NCI-H524 treated with DMSO at 0.1 percent for 48 hours (cell line): ENCODE data around the gene ATP10B.

ENCODE experiments used
- DNase-seq: peaks from one replicate; lab custom pipeline; 2025; lab: John Stamatoyannopoulos, UW

Gene ATP10B

DNA sequence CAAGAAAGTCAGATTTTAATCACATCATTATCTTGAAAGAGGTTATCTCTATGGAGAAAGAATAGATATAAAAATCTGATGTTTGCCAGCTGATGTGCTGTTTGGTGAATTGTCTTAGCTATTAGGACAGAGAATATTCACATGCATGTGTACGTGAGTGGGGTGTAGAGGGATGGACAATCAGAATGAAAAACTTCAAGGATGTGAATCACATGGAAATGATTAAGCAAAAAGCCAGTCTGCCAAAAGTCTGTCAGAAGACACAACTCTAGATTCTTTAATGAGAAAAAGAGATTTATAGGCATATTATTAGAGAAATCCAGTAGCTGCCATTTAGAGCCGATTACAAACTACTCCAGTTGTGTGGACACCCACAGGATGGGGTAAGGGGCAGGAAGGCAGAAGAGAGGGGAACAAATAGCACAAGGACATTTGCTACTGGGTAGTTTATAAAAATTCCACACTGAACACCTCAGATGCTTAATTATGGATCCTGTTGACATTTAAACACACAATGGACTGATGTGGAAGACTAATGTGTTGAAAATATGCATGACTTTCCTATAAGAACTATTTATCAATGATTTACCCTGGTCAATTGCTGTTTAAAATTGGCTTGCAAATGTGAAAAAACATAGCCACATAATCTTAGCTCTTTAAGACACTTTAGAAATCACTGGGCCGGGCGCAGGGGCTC lies 302.9 kb downstream of the ATP10B start:
- no peak for DNase-seq

GRCh38 chr5:160547872-160548271 lies 304.1 kb downstream of the ATP10B start:
- DNase-seq = no peak

DNA sequence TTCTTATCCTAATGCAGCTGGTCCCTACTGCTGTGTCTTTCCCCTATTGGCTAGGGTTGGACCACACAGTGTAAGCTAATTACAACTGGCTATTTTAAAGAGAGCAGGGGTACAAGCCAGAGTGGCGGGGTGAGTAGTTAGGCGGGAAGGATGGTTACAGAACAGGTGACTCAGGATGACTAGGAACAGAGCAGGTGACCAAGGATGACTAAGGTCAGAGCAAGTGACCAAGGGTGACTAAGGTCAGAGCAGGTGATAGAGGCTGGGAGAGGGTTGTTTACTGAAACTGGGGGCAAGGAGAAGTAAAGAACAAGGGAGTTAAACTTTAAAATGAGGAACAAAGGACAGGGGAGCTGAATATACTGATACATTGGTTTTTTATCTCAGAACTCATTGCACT lies 304.9 kb downstream of the ATP10B start:
- DNase-seq = no peak

GRCh38 chr5:160545832-160546231 lies 306.2 kb downstream of the ATP10B start:
- DNase-seq = no peak

DNA sequence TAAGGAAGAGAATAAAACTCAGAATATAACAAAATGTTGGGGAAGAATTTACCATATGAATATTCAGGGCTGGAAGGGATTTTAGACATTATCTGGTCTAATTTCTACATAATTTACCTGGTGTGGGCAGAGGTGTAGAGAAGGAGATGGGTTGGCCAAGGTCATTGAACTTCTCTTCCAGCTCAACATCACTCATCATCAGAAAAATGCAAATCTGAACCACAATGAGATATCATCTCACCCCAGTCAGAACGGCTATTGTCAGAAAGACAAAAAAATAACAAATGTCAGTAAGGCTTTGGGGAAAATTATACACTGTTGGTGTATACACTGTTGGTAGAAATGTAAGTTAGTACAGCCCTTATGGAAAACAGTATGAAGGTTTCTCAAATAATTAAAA lies 308.6 kb downstream of the ATP10B start:
- DNase-seq = no peak

DNA sequence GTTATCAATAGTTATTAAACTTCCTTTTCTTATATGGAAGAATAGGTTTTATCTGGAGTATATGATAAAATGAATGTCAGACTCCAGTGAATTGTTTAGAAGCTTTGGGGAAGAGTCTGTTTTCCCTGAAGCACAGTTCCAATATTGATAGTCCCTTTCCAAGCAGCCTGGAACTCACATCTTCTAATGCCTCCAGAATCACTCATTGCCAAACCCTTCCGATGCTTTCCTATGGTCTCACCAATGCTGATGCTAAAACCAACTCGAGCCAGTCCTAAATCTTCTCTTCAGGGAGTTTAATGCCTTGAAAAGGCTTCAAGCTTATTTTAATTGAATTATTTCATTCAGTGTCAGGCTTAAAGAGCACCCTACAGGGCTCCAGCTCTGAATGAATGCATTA lies 309.2 kb downstream of the ATP10B start:
- no peak for DNase-seq

- DNase-seq = no peak
Measured at GRCh38 chr5:160542281-160542680, 309.7 kb downstream of the ATP10B start.

DNA sequence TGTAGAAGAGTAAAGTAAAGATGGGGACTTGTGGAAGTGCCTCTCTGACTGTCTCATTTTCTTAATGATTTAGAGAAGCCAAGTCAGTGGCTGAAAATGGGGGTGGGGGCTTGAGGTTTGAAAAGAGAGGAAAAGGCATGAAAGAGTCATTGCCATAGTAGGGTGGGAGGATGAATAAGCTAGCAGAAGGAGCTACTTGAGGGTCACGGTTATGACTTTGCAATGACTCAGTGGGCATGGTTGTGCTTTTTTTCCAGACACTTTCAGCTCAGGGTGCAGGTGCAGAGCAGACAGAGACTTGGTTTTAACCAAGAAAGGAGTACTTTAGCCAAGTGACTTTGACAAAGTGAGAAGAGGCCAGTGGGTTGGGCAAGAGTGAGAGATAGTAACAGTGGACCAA lies 312.6 kb downstream of the ATP10B start:
- DNase-seq = no peak

DNA sequence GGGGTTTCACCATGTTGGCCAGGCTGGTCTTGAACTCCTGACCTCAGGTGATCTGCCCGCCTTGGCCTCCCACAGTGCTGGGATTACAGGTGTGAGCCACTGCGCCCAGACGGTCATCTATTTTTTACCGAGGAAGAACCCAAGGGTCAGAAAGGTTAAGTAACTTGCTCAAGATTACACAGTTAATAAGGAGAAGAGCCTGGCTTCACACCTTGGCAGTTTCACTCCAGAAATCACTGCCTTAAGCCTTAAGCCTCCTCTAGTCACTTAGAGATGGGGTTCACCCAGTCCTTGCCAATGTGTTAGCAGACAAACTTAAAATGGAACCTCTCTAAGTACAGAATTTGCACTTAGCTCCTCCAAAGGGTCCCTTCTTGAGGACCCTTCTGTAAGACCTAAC lies 314.1 kb downstream of the ATP10B start:
- DNase-seq = no peak

DNA sequence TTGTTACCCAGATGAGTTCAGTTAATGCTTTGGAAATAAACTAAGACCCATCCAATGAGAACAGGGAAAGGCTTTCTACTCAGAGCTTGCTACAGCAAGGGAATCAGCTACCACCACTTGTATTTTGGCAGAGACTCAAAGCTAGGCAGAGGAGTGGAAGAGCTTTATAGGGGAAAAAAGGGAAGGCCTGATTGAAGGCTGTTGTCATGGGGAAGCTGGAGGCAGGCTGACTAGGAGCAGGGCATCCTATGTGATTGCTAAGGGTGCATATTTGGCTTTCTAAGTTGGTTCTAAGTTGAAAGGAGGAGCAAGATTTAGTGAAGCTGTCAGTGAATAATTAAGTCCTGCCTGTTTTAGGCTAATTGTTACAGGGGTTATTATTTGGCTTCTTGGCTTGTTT lies 314.9 kb downstream of the ATP10B start:
- DNase-seq = no peak

GRCh38 chr5:160534914-160535313 lies 317.1 kb downstream of the ATP10B start:
- DNase-seq = no peak

DNA sequence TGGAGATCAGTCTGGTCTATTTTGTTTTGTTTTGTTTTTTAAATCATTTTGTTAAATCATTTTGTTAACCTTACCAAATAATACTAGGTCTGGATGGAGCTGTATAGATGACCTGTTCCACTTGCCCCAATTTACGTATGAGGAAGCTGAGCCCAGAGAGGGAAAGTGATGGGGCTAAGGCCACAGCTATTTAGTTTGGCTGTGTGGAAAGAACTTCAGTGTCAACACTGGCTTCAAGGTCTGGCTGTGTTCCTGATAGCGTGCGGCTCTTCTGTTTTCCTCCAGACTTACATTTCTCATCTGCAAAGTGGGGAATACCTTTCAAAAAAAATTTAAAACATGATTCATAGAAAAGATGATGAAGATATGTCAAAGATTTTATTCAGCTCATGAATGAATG lies 317.9 kb downstream of the ATP10B start:
- no peak for DNase-seq

DNA sequence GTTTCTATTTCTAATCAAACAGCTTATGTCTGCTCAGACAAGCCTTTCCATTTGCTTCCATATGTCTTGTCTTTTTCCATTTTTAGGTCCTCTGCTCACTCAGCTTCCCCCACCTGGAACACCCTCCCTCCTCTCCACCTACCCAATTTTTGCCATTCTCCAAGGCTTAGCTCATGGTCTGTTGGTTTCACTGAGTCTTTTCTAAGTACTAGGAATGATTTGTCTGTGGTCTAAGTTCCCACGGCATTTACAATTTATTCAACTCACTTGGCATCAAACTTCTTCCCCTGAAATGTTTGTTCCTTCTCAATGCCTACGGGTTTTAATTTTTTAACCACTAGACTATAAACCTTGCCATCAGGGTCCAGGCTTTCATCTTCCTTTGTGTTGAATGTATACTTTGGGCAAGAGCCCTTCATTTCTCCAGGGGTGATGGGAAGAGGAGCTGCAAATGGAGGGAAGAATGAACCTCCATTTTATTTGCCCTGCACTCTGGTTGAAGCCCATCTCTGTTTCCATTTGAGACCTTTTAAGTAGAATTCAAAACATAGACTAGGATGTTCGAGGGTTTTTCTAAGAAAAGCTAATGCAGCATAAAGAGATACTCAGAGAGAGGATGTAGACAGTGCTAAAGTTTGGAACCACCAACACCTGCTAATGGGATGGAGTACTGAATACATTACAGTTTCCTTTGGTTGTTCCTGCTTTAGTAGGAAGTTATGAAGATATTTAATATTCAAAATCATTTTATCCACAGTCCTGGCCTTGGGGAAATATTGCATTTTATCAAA lies 326.3 kb downstream of the ATP10B start:
- DNase-seq = no peak

DNA sequence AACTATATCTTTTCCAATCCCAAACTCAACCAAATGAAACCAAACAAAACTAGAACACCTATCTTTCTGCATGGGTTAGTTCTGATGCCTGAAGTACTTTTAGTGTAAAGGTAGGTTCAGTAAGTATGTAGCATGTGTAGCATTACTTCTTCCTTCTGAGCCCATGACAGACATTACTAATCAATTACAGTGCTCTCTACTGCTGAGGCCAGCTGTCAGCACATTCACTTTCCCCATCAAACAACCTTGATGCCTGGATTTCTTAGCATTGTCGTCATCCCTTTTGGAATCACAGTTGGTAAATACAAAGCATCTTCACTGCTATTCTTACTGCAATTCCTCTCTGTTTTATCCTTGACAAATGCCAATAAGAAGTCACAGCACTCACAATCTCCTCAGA lies 327.2 kb downstream of the ATP10B start:
- no peak for DNase-seq

DNA sequence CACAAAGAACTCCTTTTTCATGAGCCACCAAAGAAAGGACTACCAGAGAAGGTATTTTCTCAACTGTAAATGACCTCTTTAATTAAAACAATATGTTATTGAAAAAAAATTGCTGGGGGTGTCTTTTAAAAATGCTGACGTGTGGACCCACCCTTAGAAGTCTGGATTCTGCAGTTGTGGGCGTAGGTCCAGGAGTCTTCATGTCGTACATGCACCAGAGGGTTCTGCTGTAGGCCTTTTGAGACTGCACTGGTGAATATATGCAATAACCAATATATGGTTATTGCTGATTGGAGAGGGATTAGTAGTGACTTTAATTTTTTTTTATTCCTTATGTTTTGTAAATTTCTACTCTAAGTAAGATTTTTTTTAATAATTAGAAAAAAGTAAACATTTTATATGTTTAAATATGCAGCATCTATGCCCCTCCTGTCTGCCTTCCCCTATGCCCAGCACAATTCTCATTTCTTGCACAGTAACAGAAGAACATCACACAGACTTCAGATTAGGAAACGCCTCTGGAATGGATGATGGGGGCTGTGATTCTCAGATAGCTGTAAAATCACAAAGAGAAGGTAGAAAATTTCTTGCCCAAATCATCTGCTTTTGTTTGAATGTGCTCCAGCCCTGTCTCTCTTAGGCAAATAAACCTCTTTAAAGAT lies 328.4 kb downstream of the ATP10B start:
- no peak for DNase-seq

DNA sequence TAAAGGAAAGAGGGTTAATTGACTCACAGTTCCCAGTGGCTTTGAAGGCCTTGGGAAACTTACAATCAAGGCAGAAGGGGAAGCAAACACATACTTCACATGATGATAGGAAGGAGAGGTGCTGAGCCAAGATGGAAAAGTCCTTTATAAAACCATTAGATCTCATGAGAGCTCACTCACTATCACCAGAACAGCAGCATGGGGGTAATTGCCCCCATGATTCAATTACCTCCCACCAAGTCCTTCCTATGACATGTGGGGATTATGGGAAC lies 330.7 kb downstream of the ATP10B start:
- DNase-seq = no peak

DNA sequence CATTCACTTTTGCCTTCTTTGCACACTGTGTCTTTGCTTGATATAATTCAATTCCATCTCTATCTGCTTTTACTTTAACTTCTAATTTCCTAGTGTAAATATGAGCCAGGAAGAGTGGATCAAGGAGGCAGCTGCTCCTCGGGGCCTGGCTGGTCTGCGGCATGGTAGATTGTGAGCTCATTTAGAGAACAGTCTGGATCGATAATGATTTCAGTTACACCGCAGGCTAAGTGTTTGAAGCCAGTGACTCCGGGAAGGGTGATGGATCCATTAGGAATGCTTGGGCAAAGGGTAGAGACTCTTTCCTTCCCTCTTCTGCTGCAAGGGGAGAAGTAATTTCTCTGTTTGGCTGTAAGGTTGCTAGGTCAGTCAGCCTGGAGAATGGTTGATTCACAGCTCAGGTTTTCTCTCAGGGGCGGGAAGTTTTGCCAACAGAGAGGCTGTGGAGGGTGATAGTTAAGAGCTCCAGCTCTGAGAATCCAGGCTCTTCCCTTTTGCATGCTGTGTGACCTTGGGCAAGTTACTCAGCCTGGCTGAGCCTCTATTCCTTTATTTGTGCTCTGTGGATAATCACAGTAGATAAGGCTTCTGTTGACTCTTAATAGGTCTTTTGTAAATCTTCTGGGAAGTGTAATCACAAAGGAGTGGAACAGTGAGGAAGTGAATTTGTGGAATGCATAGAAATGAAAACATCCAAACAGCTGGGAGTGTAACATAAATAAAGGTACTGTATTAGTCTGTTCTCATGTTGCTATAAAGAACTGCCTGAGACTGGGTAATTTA lies 331.2 kb downstream of the ATP10B start:
- no peak for DNase-seq

DNA sequence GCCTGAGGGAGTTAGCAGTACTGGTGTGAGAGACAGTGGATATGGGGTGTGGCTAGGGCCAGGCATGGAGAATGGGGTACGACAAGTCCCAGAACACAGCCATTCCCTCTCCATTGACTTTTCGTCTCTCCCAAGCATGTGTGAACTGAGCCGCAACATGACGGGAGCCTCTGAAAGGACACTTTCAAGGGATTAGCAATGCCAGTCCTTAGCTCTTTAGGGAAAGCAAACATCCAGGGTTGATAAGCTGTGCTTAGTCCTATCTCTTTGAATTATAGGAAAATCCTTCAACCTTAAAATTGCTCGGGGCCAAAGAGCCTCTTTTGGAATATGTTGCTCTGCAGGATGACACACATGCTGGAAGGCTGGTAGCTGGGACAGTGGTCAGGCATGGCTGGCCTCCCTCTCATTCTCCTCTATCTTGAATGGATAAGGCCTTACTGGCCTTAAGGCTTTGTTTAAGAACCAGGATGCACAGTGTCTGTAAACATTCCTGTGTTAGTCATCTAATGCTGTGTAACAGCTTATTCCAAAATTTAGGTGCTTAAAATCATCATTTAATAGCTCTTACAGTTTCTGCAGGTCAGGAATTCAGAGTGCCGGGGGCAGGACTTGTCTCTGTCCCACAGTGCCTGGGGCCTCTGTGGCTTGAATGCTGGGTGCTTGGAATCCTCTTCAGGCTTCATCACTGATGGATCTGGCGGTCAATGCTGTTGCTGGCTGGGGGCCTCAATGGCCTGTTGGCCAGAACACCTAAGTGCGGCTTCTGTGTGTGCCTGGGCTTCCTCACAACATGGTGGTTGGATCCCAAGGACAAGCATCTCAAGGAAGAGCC lies 335.1 kb downstream of the ATP10B start:
- peak; percentile 83 for DNase-seq

GRCh38 chr5:160514866-160515265 lies 337.1 kb downstream of the ATP10B start:
- no peak for DNase-seq

DNA sequence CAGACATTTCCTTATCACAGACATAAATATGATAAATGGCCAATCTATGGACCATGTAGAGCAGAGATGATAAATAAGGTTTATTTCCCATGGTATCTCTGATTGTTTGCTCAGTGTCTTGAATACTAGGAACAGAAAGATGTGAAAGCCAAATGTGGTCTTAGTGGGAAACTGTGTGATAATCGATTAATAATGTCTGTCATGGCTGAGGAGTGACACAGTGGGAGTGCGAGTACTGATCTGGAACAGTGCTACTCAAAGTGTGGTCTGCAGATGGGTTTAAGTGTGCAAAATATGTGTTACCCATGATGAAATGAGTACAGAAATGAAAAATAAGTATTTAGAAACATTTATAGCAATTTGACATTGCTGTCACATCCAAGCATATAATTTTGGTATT lies 337.8 kb downstream of the ATP10B start:
- no peak for DNase-seq

GRCh38 chr5:160513485-160513884 lies 338.5 kb downstream of the ATP10B start:
- DNase-seq = no peak
